GM19238 (cell line): ENCODE results near the gene NPNT.

Source experiments
- DNase-seq: peaks from one replicate; pipeline ENCODE4 v3.0.0; 2011; ENCODE audit warnings: low spot score; ENCODE audit not compliant: insufficient read length

NPNT gene

GRCh38 chr4:105912633-105913032, 17.4 kb downstream of the NPNT start:
- no peak for DNase-seq

GRCh38 chr4:105917171-105917685, 22.0 kb downstream of the NPNT start:
- no peak for DNase-seq

GRCh38 chr4:105921301-105921700, 26.0 kb downstream of the NPNT start:
- no peak for DNase-seq

GRCh38 chr4:105923497-105924238, 28.4 kb downstream of the NPNT start:
- DNase-seq, result no peak

GRCh38 chr4:105924341-105924740, 29.1 kb downstream of the NPNT start:
- no peak for DNase-seq

- no peak for DNase-seq
These were observed 35.4 kb downstream of the NPNT start for GRCh38 chr4:105930698-105931097.

- no peak for DNase-seq
These were observed 37.8 kb downstream of the NPNT start for GRCh38 chr4:105933083-105933482.

GRCh38 chr4:105934386-105934785, 39.1 kb downstream of the NPNT start:
- no peak for DNase-seq

- DNase-seq, result no peak
These were observed 41.6 kb downstream of the NPNT start for GRCh38 chr4:105936901-105937300.

GRCh38 chr4:105937759-105938158, 42.5 kb downstream of the NPNT start:
- DNase-seq, result no peak

- DNase-seq, result no peak
These were observed 48.0 kb downstream of the NPNT start for GRCh38 chr4:105943234-105943633.

- no peak for DNase-seq
These were observed 49.3 kb downstream of the NPNT start for GRCh38 chr4:105944540-105944939.

- DNase-seq, result no peak
These were observed 51.5 kb downstream of the NPNT start for GRCh38 chr4:105946771-105947170.

GRCh38 chr4:105950701-105951100, 55.4 kb downstream of the NPNT start:
- DNase-seq, result no peak

- no peak for DNase-seq
These were observed 55.9 kb downstream of the NPNT start for GRCh38 chr4:105951198-105951597.

GRCh38 chr4:105952591-105952990, 57.3 kb downstream of the NPNT start:
- no peak for DNase-seq

- DNase-seq, result no peak
These were observed 61.3 kb downstream of the NPNT start for GRCh38 chr4:105956569-105956968.

- DNase-seq, result no peak
These were observed 62.4 kb downstream of the NPNT start for GRCh38 chr4:105957680-105958079.

GRCh38 chr4:105963461-105964400, 68.5 kb downstream of the NPNT start:
- no peak for DNase-seq

GRCh38 chr4:105965183-105965800, 70.0 kb downstream of the NPNT start:
- no peak for DNase-seq

- no peak for DNase-seq
These were observed 70.8 kb downstream of the NPNT start for GRCh38 chr4:105966051-105966450.
